Spleen (tissue), 11 donors: ENCODE results near the gene TRIM63. TPM values are rescaled to one million over a fixed set of nuclear protein-coding genes. Genes with fewer than 3 reads are reported as not detected.

Experiments used
- DNase-seq: peaks from one replicate; pipeline ENCODE4 v3.0.0-alpha.2; 2020
- H3K27ac ChIP-seq, 8 donors: fragments of 200-600 bp; sonication (generic) in 7 of 8; 1 replicate in 4 of 8; 2 replicates in 4 of 8; pipeline versions ENCODE4 v1.5.0 to v1.8.0; 2016 to 2021; ENCODE audit warnings: inconsistent platforms in 4 of 8, mild to moderate bottlenecking in 4 of 8, moderate library complexity in 1 of 8
- H3K27me3 ChIP-seq, 7 donors: fragments of 200-600 bp; sonication (generic) in 6 of 7; replicated peaks in 1 of 7; 1 replicate in 4 of 7; 2 replicates in 3 of 7; pipeline versions ENCODE4 v1.5.0 to v1.8.0; 2016 to 2021; ENCODE audit warnings: inconsistent platforms in 3 of 7, mild to moderate bottlenecking in 1 of 7
- H3K36me3 ChIP-seq, 6 donors: fragments of 200-600 bp; sonication (generic) in 5 of 6; 1 replicate in 4 of 6; 2 replicates in 2 of 6; pipeline versions ENCODE4 v1.5.0 to v1.8.0; 2016 to 2021; ENCODE audit warnings: inconsistent platforms in 2 of 6
- H3K4me1 ChIP-seq, 6 donors: fragments of 200-600 bp; sonication (generic) in 5 of 6; 1 replicate in 3 of 6; 2 replicates in 3 of 6; pipeline versions ENCODE4 v1.5.0 to v1.8.0; 2016 to 2021; ENCODE audit warnings: inconsistent platforms in 3 of 6
- H3K4me3 ChIP-seq, 8 donors: fragments of 200-600 bp; sonication (generic) in 7 of 8; 1 replicate in 4 of 8; 2 replicates in 4 of 8; pipeline versions ENCODE4 v1.5.0 to v1.8.0; 2016 to 2021; ENCODE audit warnings: inconsistent platforms in 4 of 8, mild to moderate bottlenecking in 4 of 8, moderate library complexity in 2 of 8
- H3K9me3 ChIP-seq, 8 donors: fragments of 200-600 bp; sonication (generic) in 7 of 8; 1 replicate in 4 of 8; 2 replicates in 4 of 8; pipeline versions ENCODE4 v1.5.0 to v1.8.0; 2016 to 2021; ENCODE audit warnings: inconsistent platforms in 4 of 8
- POLR2A ChIP-seq, 3 donors: fragments of 450-650 bp; IDR thresholded peaks; one replicate each; pipeline ENCODE4 v1.5.1; 2017; ENCODE audit warnings: antibody characterized with exemption in 3 of 3, mild to moderate bottlenecking in 1 of 3
- POLR2AphosphoS5 ChIP-seq, 3 donors: sonication (generic); formaldehyde crosslinking; IDR thresholded peaks; one replicate each; pipeline ENCODE4 v1.5.1; 2017; ENCODE audit warnings: antibody characterized with exemption in 3 of 3
- WGBS, 5 donors: extraction: QIAGEN DNeasy Blood & Tissue Kit in 3 of 5; methylation state at CpG; one replicate each; pipeline versions ENCODE4 v1.1.5 to v1.1.7; 2013 to 2018; 5-methylcytosine and 5-hydroxymethylcytosine counted together
- intact Hi-C: fragments of 100-400 bp; cut with DNase I; formaldehyde crosslinking; loops from one replicate; pipeline ENCODE4 v1.15.0; 2023; ENCODE audit warnings: low total_unique reads
- polyA plus RNA-seq, 3 donors: library from polyadenylated mRNA; stranded (reverse); fragments of 200-250 nt; gene quantifications; one replicate each; pipeline ENCODE4 v1.2.1, GENCODE V29; 2013
- total RNA-seq, 7 donors: library from RNA; depleted of rRNA in 3 of 7; stranded (reverse); fragments of >200 nt in 3 of 7; fragmentation: NEBNext Ultra II Directional in 4 of 7; extraction: Animal tissue kit (Norgen Biotek cat#: 25700) in 4 of 7; gene quantifications; one replicate each; pipeline versions ENCODE4 v1.1.0 to v1.2.1, GENCODE V29; 2016 to 2021
- TF ChIP-seq, protein P1 (sequence below), 11 experiments: fragments of 200-600 bp in 7 of 11; fragments of 450-650 bp in 4 of 11; sonication (generic) in 4 of 11; IDR thresholded peaks in 8 of 11; conservative IDR thresholded peaks in 3 of 11; 1 replicate in 7 of 11; 2 replicates in 4 of 11; pipeline versions ENCODE4 v1.4.0 to v1.8.0; 2016 to 2021; ENCODE audit warnings: antibody characterized with exemption in 11 of 11, inconsistent platforms in 4 of 11, mild to moderate bottlenecking in 1 of 11
- donor health status: healthy with polysubstance abuse.
- donor health status: DM: no; HTN: no; CAD: no; lungs with moderate emphysema.
- donor health status: DM: no; HTN: no; CAD: no.
- donor health status: Bipolar disorder and iron deficiency.
- donor health status: healthy.
- donor health status: DM: no; HTN: no; CAD: no.
- donor health status: DM: yes; HTN: yes; CAD: no.

TRIM63 gene
- total and polyA plus RNA-seq, 10 donors: 0.13 to 0.61 (median 0.30) TPM; not detected in 5

DNA sequence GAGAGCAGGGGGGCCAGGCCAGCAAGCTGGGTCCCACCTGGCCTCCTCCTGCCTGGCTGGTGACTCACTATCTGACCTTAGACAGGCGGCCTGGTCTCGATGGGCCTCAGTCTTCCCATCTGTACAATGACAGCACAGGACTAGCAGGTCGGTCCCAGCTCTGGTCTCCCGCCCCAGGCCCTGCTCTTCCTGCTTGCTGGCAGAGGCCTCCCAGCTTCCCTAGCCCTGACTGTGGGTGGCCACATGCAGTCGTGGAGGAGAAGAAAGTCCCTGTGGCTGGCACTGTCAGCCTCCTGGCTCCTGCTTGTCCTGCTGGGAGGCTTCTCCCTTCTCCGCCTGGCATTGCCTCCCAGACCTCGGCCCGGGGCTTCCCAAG, 45.0 kb downstream of the TRIM63 start:
- TF ChIP-seq POLR2AphosphoS5 (IDR thresholded peaks at IDR 0.05) (no peak), POLR2A (IDR thresholded peaks at IDR 0.05) (no peak)
- TF ChIP-seq, protein P1, sequence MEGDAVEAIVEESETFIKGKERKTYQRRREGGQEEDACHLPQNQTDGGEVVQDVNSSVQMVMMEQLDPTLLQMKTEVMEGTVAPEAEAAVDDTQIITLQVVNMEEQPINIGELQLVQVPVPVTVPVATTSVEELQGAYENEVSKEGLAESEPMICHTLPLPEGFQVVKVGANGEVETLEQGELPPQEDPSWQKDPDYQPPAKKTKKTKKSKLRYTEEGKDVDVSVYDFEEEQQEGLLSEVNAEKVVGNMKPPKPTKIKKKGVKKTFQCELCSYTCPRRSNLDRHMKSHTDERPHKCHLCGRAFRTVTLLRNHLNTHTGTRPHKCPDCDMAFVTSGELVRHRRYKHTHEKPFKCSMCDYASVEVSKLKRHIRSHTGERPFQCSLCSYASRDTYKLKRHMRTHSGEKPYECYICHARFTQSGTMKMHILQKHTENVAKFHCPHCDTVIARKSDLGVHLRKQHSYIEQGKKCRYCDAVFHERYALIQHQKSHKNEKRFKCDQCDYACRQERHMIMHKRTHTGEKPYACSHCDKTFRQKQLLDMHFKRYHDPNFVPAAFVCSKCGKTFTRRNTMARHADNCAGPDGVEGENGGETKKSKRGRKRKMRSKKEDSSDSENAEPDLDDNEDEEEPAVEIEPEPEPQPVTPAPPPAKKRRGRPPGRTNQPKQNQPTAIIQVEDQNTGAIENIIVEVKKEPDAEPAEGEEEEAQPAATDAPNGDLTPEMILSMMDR (IDR thresholded peaks at IDR 0.05 in 8 of 11, conservative IDR thresholded peaks at IDR 0.05 in 3 of 11): no peak
- Histone ChIP-seq H3K36me3 (no peaks in the 10 kb centered on the region), H3K27me3 (no peaks in the 10 kb centered on the region), H3K4me1 (peaks cover 1 to 32% (median 19%) of the 10 kb centered on the region in 6 donors), H3K9me3 (no peaks in the 10 kb centered on the region), H3K4me3 (peak overlapping the region in 6 of 8 donors; percentile 6 to 41 (median 21)), H3K27ac (peak overlapping the region in 6 of 8 donors; percentile 53 to 72 (median 58))
- DNase-seq: no peak
- WGBS, 5 donors: 67 to 89% (median 76%) methylated on average over 5 to 8 of the region's 8 CpGs
- intact Hi-C loops: no loop called here

DNA sequence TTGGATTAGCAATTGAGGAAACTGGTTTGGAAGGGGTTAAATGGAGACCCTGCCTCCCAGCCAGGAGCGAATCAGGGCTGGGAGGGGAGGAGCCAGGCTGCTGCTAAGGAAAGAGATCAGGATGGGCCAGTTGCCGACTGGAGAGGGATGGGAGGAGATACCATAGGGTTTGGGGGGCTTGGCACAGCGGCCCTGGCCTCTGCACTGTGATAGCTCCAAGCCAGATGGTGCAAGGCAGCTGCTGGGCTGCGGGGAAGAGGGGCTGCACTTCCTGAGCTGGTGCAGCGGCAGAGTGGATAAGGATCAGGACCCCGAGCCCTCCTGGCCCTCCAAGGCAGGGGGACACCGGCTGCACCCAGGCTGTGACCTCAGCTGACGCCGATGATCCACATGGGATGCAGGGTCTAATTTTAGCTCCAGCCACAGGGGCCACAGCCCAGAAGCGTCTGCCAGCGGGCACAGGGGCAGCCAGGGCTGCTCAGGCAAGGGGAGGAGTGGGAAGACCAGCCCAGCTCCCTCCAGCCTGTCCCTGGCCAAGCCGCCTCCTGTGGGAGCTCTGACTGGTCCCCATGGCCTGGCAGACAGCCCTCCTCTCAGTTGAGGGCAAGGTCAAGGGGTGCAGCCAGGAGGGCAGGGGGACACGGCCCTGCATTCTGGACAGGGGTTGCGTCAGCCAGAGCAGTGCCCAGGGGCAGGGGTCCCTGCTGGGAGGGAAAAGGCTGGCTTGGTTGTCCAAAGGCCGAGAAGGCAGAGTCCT, 45.6 kb downstream of the TRIM63 start, which contains the start of gene EXTL1:
Gene EXTL1 (plus strand): TSS at position 129 of the 757 bp plus-strand sequence. CDS start 872 bp downstream, outside the sequence.
- Histone ChIP-seq H3K4me1 (peaks cover 4 to 38% (median 25%) of the 10 kb centered on the region in 6 donors), H3K36me3 (no peaks in the 10 kb centered on the region), H3K9me3 (no peaks in the 10 kb centered on the region), H3K27ac (peak within 1 kb of the TSS in 7 of 8 donors; percentile 53 to 72 (median 61)), H3K4me3 (peak within 1 kb of the TSS in 6 of 8 donors; percentile 6 to 41 (median 21)), H3K27me3 (no peaks in the 10 kb centered on the region)
- TF ChIP-seq POLR2AphosphoS5 (IDR thresholded peaks at IDR 0.05): peak; percentile 33 to 64 (median 62)
- TF ChIP-seq, protein P1 (IDR thresholded peaks at IDR 0.05 in 8 of 11, conservative IDR thresholded peaks at IDR 0.05 in 3 of 11): no peak
- intact Hi-C loops: no loop called here
- 51 to 68% (median 59%) methylated on average over 7 to 15 of the region's 15 CpGs for WGBS, 5 donors
- no peak for DNase-seq

DNA sequence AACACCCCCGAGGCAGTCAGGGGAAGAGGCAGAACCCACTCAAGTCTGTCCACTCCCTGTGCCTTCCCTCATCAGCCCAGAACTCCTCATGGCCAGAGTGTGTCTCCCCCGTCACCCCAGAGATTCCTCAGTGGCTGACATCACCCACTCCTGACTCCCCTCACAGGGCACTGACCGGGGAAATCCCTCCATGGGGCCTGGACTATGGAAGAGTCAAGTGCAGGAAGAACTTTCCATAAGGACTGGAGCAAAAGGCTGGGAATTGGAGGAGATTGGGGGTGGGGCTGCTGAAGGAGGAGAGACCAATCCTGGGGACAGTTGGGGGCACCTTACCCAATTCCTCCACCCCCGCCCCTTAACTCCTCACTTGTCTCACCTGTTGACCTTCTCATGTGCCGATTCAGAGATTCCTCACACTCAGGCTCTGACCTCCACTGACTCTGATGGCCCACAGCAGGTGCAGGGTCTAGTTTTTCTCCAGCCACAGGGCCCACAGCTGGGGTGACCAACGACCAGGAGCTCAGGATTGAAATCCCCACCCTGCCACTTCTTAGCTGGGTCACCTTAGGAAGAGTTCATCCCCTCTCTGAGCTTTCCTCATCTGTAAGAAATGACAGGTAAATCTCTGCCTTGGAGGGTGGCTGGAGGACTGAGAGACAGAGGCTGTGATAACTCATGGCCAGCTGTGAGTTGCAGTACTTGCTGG, 46.3 kb downstream of the TRIM63 start:
- WGBS, 5 donors: 66 to 78% (median 73%) methylated on average over 5 to 6 of the region's 6 CpGs
- Histone ChIP-seq H3K36me3 (no peaks in the 10 kb centered on the region), H3K27me3 (no peaks in the 10 kb centered on the region), H3K9me3 (no peaks in the 10 kb centered on the region), H3K4me1 (peaks cover 4 to 45% (median 32%) of the 10 kb centered on the region in 6 donors), H3K27ac (peak overlapping the region in 7 of 8 donors; percentile 53 to 72 (median 61)), H3K4me3 (peak overlapping the region in 3 of 8 donors; percentile 21 to 41 (median 32))
- TF ChIP-seq, protein P1 (IDR thresholded peaks at IDR 0.05 in 8 of 11, conservative IDR thresholded peaks at IDR 0.05 in 3 of 11): no peak
- TF ChIP-seq POLR2AphosphoS5 (IDR thresholded peaks at IDR 0.05): peak in 1 of 3 donors; percentile 5
- DNase-seq: no peak
- intact Hi-C loops: no loop called here

DNA sequence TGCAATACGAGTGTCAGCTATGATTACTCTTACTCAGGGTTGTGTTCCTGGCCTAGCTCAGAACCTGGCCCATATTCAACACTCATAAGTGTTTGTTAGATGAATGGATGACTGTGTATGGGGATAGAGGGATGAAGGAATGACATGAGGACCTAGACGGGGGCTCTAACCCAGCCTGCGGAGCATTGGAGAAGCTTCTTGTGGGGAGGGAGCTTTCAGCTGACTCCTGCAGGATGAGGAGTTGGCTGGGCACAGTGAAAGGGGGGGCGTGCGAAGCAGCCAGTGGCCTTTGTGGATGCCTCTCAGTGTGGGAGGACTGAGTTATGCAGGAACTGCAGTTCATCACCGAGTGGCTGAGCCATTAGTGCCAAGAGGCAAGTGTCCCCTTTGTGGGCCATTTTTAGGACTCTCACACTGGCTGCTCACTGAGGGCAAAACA, 47.1 kb downstream of the TRIM63 start:
- TF ChIP-seq, protein P1 (IDR thresholded peaks at IDR 0.05 in 8 of 11, conservative IDR thresholded peaks at IDR 0.05 in 3 of 11): no peak
- TF ChIP-seq POLR2A (IDR thresholded peaks at IDR 0.05) (no peak), POLR2AphosphoS5 (IDR thresholded peaks at IDR 0.05) (peak in 2 of 3 donors; percentile 36 to 69)
- Histone ChIP-seq H3K4me1 (peaks cover 4 to 53% (median 35%) of the 10 kb centered on the region in 6 donors), H3K27me3 (no peaks in the 10 kb centered on the region), H3K36me3 (no peaks in the 10 kb centered on the region), H3K9me3 (no peaks in the 10 kb centered on the region), H3K27ac (peak overlapping the region in 6 of 8 donors; percentile 53 to 72 (median 62)), H3K4me3 (no peak overlapping the region)
- intact Hi-C loops: no loop called here
- 67 to 80% (median 78%) methylated on average over 6 of the region's 6 CpGs for WGBS, 5 donors
- no peak for DNase-seq
